ENCODE measurements around the gene RING1. TPM values are rescaled to one million over a fixed set of nuclear protein-coding genes. Genes with fewer than 3 reads are reported as not detected.
"Not testable (repeated sequence)": the region's sequence is repeated elsewhere in the genome, so short reads cannot be mapped to it uniquely, and the experiment has no call there.

Gene RING1
- total RNA-seq, 4 donors from 2014 or later = 16.1 to 25.2 (median 21.6) TPM

GRCh38 chr6:33215271-33216116, 7.2 kb downstream of the RING1 start:
- Histone ChIP-seq H3K36me3 (peaks cover 0 to 19% (median 0%) of the 10 kb centered on the region in 3 donors), H3K27me3 (peaks cover 0 to 26% of the 10 kb centered on the region in 2 donors), H3K27ac (no peak overlapping the region), H3K4me1 (peaks cover 0 to 21% (median 13%) of the 10 kb centered on the region in 4 donors), H3K9me3 (no peaks in the 10 kb centered on the region), H3K4me3 (no peak overlapping the region)
- WGBS, 2 donors = 76 to 77% methylated on average over 9 of the region's 9 CpGs
- no peak for TF ChIP-seq CTCF (IDR thresholded peaks at IDR 0.05)
- no peak for DNase-seq (ENCODE audit: low spot score in 2 of 2)

- Histone ChIP-seq H3K36me3 (peaks cover 0 to 12% (median 0%) of the 10 kb centered on the region in 3 donors), H3K9me3 (no peaks in the 10 kb centered on the region), H3K27me3 (peaks cover 0 to 33% of the 10 kb centered on the region in 2 donors), H3K4me1 (peaks cover 0 to 21% (median 13%) of the 10 kb centered on the region in 4 donors), H3K27ac (no peak overlapping the region), H3K4me3 (no peak overlapping the region)
- TF ChIP-seq POLR2A (IDR thresholded peaks at IDR 0.05) = no peak
- TF ChIP-seq EP300 (IDR thresholded peaks at IDR 0.05) = no peak
- TF ChIP-seq CTCF (IDR thresholded peaks at IDR 0.05) = no peak
- DNase-seq (ENCODE audit: low spot score in 2 of 2) = no peak
- 86 to 87% methylated on average over 4 of the region's 4 CpGs for WGBS, 2 donors
These were observed 7.9 kb downstream of the RING1 start for GRCh38 chr6:33216117-33216649.

DNA sequence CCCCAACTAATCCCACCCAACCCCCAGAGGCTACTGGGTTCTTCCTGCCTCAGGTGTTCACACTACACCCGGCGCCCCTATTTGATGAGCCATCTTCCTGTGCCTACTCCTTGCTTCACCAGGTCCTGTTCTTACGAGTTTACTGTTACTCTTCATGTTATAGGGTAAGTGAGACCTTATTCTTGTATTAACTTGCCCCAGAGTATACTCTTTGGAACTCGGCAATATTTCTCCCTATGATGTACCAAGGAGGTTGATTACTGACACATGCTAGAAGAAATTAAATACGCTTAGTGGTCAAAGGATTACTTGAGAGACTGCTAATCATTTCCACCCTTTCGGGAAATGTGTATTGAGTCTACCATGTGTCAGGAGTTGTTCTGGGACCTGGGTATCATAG, 8.9 kb downstream of the RING1 start:
- Histone ChIP-seq H3K4me3 (no peak overlapping the region), H3K27ac (no peak overlapping the region), H3K9me3 (no peaks in the 10 kb centered on the region), H3K36me3 (peaks cover 0 to 1% (median 0%) of the 10 kb centered on the region in 3 donors), H3K27me3 (peaks cover 0 to 42% of the 10 kb centered on the region in 2 donors), H3K4me1 (peaks cover 0 to 19% (median 13%) of the 10 kb centered on the region in 4 donors)
- TF ChIP-seq CTCF (IDR thresholded peaks at IDR 0.05) = no peak
- no peak for TF ChIP-seq POLR2A (IDR thresholded peaks at IDR 0.05)
- TF ChIP-seq EP300 (IDR thresholded peaks at IDR 0.05) = no peak
- DNase-seq (ENCODE audit: low spot score in 2 of 2) = no peak
- 85 to 86% methylated on average over 6 of the region's 6 CpGs for WGBS, 2 donors

GRCh38 chr6:33217681-33218080, 9.4 kb downstream of the RING1 start:
- Histone ChIP-seq H3K9me3 (no peaks in the 10 kb centered on the region), H3K36me3 (no peaks in the 10 kb centered on the region), H3K4me3 (no peak overlapping the region), H3K4me1 (peaks cover 0 to 15% (median 12%) of the 10 kb centered on the region in 4 donors), H3K27ac (no peak overlapping the region), H3K27me3 (peaks cover 0 to 42% of the 10 kb centered on the region in 2 donors)
- TF ChIP-seq EP300 (IDR thresholded peaks at IDR 0.05) (no peak), CTCF (IDR thresholded peaks at IDR 0.05) (no peak), POLR2A (IDR thresholded peaks at IDR 0.05) (no peak)
- DNase-seq (ENCODE audit: low spot score in 2 of 2) = no peak
- 61 to 62% methylated on average over 3 of the region's 3 CpGs for WGBS, 2 donors

DNA sequence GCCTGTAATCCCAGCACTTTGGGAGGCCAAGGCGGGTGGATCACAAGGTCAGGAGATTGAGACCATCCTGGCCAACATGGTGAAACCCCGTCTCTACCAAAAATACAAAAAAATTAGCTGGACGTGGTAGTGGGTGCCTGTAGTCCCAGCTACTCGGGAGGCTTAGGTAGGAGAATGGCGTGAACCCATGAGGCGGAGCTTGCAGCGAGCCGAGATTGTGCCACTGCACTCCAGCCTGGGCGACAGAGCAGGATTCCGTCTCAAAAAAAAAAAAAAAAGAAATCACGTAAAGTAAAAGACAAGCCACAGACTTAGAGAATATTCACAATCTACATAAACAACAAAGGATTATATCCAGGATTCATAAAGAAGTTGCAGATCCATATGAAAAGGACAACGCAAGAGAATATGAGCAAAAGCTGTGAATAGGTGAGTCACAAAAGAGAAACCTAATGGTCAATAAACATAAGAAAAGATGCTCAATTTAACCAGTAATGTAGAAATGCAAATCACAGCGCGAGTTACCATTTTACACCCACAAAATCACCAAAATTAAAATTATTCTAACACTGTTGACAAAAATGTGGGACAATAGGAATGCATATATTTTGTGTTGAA, 18.3 kb downstream of the RING1 start:
- not testable (repeated sequence) for H3K4me3 ChIP-seq; H3K27ac ChIP-seq; DNase-seq (ENCODE audit: low spot score in 2 of 2); H3K36me3 ChIP-seq; H3K9me3 ChIP-seq; H3K4me1 ChIP-seq
- 42 to 47% methylated on average over 14 of the region's 14 CpGs for WGBS, 2 donors
- H3K27me3 ChIP-seq = peaks cover 0 to 24% of the 10 kb centered on the region in 2 donors
